M059J (cell line): ENCODE measurements around the gene EIF3L. TPM values are rescaled to one million over a fixed set of nuclear protein-coding genes. Genes with fewer than 3 reads are reported as not detected.

Experiments used
- DNase-seq: peaks from one replicate; pipeline ENCODE4 v3.0.0-alpha.2; 2012; ENCODE audit warnings: low read depth
- total RNA-seq: library from RNA; depleted of rRNA; stranded (reverse); fragments of >200 nt; shearing (Covaris generic); gene quantifications from 2 replicates; pipeline ENCODE4 v1.2.3, GENCODE V29; 2014

Gene EIF3L
- total RNA-seq, 1 experiment from 2014 or later = 156 TPM

- DNase-seq = peak; percentile 72
These were observed 31.4 kb upstream of the EIF3L start for GRCh38 chr22:37817705-37818408.

DNA sequence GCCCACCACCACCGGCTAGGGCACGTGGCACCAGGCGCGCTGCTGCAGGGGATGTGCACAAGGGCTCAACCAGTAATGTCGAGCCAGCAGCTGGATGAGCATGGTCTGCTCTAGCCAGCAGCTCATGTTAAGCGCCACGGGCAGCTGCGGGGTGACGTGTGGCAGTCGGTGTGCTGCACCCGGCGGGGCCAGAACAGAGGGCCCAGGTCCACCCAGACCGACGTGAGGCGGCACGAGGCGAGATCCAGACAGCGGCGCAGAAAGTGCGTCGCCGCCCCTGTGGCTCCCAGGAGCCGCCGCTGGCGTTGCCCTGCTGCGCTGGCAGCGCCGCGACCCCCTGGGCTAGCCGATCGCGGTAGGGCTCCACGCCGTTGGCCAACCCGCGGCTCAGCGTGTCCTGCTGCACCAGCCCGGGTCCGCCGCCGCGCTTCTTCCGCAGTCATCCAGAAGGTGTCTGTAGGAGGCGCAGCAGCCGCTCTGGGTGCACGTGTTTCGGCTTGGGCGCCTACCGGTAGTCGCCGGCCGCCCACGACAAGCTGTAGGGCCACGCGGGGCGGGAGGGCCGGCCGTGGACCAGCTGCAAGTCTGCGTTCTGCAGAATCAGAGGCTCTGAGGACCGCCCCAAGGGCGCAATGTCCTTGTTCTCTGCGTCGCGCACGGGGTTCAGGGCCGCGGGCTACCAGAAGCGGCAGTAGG is 30.7 kb upstream of the EIF3L start:
- peak; percentile 33 for DNase-seq

DNA sequence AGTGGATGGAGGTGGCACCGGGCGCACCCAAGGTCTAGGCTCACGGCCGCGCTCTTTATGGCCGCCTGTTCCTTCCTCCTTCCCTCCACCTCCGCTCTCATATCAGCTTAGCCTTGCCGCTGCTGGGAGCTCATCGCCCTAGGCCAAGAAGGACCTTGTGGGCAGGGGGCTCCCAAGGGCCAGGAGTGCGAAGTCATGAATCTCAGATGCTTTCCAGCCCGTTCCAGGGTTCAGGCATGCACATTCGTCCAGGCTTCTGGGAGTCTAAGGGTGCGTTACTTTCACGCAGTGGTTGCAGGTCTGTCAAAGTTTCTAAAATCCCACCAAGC is 30.1 kb upstream of the EIF3L start:
- no peak for DNase-seq

GRCh38 chr22:37820350-37820749 is 28.9 kb upstream of the EIF3L start:
- no peak for DNase-seq

- DNase-seq = no peak
These were observed 27.0 kb upstream of the EIF3L start for GRCh38 chr22:37822079-37822833.

GRCh38 chr22:37823134-37823985 is 25.9 kb upstream of the EIF3L start, which contains the start of gene GALR3:
GALR3 (plus strand) TSS chr22:37823382; CDS start chr22:37823407, 25 bp downstream.
- no peak for DNase-seq

GRCh38 chr22:37824674-37825641 is 24.3 kb upstream of the EIF3L start:
- DNase-seq = no peak

GRCh38 chr22:37827056-37827455 is 22.2 kb upstream of the EIF3L start:
- DNase-seq = no peak

DNA sequence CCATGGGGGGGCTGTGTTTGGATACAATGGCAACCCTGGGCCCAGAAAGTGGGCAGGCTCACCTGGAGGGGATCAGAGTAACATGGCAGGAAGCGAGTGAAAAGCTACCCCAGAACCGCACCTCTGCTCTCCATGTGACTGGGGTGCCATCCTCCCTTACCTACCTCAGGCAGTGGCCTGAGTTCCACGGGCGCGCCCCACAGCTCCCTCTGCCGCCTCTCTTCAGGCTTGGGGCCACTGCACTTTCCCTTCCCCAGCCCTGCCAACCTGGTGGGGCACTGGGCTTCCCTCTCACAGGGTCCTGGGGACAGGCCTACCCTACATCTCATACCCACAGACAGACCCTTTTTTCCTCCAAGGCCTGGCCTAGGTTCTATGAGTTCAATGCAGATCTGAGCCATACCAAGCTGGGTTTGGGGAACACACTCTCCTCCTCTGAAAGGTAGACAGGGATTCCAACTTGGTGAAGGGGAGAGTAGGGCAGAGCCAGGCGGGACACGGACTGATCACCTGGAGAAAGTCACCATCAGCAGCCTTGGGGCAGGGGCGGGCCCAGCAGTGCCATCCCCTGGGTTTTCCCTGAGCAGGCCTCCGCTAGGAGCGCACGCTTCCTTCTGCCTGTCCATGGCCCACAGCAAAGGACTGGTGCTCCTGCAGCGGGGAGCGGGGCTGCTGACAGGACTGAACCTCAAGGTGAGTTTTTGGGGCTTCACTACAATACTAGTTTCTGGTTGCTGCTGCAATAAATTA is 19.0 kb upstream of the EIF3L start:
- DNase-seq = no peak

DNA sequence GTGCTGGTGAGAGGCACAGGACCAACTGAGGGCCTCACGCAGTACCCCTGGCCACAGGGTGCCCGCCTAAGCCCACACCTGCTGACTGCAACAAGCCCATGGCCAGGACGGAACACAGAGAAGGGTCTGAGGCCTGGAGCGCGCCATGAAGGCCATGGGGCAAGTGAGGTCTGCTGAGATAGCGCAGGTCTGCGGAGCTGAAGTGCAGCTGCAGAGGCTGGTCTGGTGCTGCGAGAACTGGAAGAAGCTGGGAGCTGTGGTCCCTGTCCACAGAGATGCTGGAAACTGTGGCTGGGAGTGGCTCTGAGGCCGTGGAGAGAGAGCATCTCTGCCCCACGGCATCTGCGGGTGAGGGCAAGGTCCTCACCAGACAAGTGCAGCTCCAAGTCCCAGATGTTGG is 17.7 kb upstream of the EIF3L start:
- DNase-seq = no peak

GRCh38 chr22:37832022-37832857 is 17.0 kb upstream of the EIF3L start:
- no peak for DNase-seq

DNA sequence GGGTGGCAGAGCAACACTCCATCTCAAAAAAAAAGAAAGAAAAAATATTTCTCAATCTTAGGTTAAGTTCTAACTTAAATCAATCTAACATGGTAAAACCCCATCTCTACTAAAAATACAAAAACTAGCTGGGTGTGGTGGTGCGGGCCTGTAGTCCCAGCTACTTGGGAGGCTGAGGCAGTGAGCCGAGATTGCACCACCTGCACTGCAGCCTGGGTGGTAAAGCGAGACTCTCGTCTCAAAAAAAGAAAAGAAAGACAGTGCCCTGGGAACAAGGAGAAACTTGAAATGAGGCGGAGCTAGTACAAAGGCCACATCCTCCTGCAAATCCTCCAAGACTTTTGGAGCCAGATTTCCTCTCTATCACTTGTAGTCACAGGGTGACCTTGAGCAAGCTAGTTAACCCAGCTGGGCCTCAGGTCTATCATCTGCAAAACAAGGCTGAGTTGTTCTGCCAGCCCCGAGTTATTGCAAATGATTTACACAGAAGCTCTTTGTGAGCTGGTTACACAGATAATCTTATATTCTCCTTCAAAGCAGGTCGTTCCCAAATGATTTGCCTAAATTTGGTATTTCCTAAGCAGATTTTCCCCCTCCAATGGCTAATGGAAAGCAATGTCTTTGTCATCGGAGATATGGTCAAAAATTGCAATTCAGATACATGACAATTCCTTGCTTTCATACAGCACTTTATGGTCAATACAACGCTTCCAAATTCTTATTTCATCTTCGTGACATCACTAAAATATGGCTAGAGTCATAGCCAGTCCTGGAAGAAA is 7.0 kb upstream of the EIF3L start:
- DNase-seq = no peak

DNA sequence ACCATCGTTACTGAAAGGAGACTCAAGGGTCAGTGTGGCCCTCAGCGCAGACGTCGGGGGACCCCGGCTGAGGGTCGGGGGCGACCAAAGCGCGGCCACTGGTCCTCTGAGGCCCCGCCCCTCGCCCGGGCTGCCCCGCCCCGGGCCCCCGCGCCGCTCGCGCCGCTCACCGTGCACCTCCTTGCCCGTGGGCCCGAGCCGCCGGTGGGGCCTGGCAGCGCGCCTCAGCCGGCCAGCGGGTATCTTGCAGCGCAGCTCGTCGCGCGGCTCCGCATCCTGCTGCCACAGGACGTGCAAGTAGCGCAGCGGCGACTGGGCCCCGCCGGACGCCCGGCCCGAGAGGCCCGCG is 5.5 kb upstream of the EIF3L start:
- DNase-seq = no peak

GRCh38 chr22:37844904-37845329 is 4.3 kb upstream of the EIF3L start:
- no peak for DNase-seq

DNA sequence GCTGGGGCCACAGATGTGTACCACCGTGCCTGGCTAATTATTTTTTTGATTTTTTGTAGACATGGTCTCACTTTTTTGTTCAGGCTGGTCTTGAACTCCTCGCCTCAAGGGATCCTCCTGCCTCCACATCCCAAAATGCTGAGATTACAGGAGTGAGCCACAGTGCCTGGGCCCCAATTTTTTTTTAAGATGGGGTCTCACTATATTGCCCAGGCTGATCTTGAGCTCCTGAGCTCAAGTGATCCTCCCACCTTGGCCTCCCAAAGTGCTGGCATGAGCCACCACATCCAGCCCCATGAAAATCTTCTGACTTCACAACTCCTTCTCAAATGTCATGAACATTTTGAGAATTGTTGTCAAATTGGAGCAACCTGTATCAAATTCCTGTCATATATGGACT is 2.8 kb upstream of the EIF3L start:
- no peak for DNase-seq

DNA sequence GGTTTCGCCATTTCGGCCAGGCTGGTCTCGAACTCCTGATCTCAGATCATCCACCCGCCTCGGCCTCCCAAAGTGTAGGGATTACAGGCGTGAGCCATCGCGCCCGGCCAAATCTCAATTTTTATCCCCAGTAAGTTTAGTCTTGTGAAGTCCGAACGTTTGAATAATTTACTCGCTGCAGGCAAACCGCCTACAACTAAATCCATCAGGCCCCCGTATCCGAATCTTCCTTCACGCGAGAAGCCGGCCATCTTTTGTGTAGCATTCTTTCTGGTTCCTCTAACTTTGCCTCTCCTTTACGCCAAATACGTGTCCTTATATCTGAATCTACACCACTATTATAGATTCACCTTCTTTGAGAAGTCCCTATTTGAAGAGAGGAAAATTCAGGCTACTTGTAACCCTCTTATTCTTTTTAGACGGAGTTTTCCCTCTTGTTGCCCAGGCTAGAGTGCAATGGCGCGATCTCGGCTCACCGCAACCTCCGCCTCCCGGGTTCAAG is 581 bp upstream of the EIF3L start:
- DNase-seq = no peak

DNA sequence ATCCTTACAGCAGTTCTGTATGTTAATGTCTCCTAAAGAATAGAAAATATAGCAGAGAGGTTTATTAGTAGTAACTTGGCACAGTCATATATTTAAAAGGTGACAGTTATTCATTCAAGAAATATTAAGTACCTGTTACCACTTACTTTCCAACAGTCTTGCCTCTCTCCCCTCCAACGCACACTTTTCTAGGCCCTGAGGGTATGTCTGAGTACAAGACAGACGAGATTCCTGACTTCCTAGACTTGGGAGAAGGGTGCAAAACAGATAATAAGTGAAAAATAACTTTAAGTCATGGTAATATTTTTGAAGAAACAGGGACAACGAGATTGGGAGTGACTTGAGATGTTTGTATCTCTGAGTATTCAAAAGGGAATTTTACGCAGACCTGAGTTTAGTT is 1.6 kb downstream of the EIF3L start:
- DNase-seq = no peak

GRCh38 chr22:37852418-37852817 is 3.2 kb downstream of the EIF3L start:
- no peak for DNase-seq
